ENCODE measurements around the gene NPTN.
A peak's percentile ranks its signal among the peaks of the same experiment; 100 is the strongest.

The NPTN gene

GRCh38 chr15:73637527-73637926 is 4.3 kb upstream of the NPTN start:
- Histone ChIP-seq H3K27ac (peak overlapping the region in 1 of 21 experiments; percentile 2), H3K4me3 (no peak overlapping the region)

GRCh38 chr15:73633991-73634495 is 854 bp upstream of the NPTN start:
- H3K27ac ChIP-seq: peak overlapping the region in 20 of 21 experiments; percentile 80 to 100 (median 97)
- H3K4me3 ChIP-seq: peak overlapping the region; percentile 65 to 99 (median 95)

DNA sequence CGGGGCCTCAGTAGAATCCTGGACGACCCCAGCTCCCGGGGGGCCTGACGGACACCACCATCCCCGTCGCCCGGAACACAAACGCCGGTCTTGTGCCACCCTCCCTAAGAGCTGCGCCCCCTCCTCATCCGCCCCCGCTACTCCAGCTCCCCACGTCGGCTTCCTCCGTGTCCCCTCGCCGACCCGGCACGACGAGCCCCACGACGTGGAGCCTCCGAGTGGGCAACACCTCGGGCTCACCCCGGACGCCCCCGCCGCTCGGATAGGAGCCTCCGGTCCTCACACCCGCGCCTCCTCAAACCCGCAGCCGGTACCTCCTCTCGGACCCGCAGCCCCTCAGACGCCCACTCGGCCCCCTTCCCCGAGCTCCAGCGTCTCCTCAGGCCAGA is 525 bp downstream of the NPTN start:
- Histone ChIP-seq H3K27ac (peak overlapping the region; percentile 80 to 100 (median 98)), H3K4me3 (peak overlapping the region; percentile 65 to 99 (median 95))

DNA sequence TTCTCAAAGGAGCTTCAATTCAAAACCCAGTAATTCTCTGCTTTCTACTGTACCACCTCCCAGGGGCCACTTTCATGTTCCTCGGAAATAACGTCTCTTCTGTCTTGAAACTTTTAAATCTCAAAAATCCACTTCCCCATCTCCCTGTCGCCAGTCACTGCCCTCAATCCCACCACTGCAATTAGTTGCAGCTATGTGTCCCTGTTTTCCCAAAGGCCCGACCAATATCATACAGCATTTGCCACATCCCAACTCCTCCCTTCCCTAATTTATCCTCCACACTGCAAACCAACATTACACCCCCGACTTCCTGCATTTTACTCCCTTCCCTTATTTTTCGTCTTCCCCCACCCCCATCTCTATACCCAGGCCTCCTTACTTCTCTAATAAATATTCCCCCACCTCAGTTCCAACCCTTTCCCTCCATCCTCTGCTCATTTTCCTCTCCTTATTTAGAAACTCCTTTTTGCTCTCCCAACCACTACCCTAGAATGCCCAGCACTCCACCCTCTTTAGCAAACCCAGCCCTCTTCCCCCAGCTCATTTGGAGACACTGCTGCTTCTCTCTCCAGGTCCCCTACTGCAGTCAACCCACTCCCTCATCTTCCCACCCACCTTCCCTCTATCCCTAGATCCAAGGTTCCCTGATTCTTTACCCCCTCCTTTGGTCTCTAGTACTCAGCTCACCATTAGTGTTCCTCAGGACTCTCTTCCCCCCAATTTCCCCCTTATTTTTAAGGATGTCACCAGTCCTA is 1.1 kb downstream of the NPTN start:
- peak overlapping the region; percentile 80 to 100 (median 98) for H3K27ac ChIP-seq
- peak overlapping the region; percentile 65 to 99 (median 95) for H3K4me3 ChIP-seq

DNA sequence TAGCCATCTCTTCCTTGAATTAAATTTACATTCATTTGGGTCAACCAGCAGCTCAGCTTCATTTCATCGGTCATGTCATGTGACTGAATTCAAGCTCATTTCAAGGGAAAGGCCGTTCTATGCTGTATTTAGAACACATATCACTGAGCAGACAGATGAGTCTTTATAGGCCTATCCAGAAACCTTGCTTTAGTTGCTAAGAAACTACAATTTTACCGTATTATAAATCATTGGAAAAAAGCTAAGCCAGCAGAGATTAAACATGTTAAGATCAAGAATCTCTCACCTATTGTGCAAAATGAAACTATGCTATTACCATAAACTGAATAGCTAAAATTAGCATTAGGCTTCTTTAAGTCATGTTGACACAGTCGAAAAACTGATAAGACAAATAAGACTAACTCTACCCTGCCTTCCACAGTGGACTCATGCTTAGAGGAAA is 2.2 kb downstream of the NPTN start:
- H3K4me3 ChIP-seq: peak overlapping the region in 3 of 7 experiments; percentile 11 to 99 (median 97)

GRCh38 chr15:73629798-73630429 is 3.3 kb downstream of the NPTN start:
- Histone ChIP-seq H3K27ac (peak overlapping the region in 6 of 21 experiments; percentile 4 to 36 (median 7)), H3K4me3 (peak overlapping the region in 1 of 7 experiments; percentile 97)

More for the DNA sequence above, 2.2 kb downstream of the NPTN start:
- H3K27ac ChIP-seq: peak overlapping the region in 11 of 21 experiments; percentile 18 to 100 (median 97)

DNA sequence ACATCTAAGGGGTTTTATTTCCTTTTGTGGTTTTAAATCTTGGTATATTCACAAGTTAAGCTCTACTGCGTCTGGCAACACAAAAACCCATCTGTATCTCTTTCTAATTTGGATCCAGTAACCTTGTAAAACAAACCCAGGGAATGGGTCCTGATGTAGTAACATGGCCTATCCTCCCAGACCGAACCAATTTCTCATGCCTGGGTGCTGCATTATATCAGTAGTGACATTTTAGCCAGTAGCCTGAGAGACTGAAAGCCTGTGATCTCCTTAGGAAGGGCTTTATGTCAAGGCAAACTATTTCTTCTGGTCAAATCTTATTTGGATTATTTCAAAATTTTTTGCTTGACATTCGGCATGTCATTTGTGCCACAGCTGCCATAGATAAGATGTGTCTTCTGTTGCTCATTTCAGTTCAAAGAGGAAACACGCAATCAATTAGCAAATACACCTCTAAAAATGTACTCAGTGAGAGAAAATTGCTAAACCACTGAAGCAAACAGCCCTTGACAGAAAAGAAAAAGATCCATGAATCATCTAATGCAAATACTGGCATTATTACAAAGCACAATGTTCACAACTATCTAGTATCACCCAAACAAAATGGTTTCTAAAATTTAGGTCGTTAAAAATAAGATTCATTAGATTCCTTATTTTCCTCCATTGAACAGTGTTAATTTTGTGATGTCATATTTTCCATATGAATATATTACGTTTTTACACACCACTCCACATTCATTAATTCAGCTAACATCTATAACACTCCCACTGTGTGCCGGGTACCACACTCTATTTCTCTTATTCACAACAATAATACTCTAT is 4.0 kb downstream of the NPTN start:
- H3K4me3 ChIP-seq: no peak overlapping the region
- peak overlapping the region in 4 of 21 experiments; percentile 4 to 30 (median 18) for H3K27ac ChIP-seq

DNA sequence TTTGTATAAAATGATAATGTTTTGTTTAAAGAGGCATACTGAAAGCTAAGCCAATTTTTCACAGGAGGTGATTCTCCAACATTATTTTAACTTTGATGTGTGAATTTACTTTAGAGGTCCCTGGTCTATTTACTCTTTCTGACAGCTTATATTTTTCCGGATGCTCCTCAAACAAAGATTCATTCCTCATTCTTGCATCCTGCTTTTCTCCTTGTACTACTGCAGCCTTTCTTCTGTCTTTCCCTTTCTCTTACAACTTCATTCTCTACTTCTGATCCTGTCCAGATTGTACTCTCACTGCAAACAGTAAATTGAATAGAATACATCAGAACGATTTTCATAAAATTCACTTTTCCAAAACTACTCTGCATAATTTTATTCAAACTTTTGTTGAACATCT is 5.1 kb downstream of the NPTN start:
- Histone ChIP-seq H3K27ac (no peak overlapping the region), H3K4me3 (no peak overlapping the region)

GRCh38 chr15:73626072-73626471 is 7.1 kb downstream of the NPTN start:
- H3K27ac ChIP-seq: no peak overlapping the region
- H3K4me3 ChIP-seq: no peak overlapping the region

GRCh38 chr15:73624530-73624929 is 8.7 kb downstream of the NPTN start:
- no peak overlapping the region for H3K27ac ChIP-seq
- no peak overlapping the region for H3K4me3 ChIP-seq

DNA sequence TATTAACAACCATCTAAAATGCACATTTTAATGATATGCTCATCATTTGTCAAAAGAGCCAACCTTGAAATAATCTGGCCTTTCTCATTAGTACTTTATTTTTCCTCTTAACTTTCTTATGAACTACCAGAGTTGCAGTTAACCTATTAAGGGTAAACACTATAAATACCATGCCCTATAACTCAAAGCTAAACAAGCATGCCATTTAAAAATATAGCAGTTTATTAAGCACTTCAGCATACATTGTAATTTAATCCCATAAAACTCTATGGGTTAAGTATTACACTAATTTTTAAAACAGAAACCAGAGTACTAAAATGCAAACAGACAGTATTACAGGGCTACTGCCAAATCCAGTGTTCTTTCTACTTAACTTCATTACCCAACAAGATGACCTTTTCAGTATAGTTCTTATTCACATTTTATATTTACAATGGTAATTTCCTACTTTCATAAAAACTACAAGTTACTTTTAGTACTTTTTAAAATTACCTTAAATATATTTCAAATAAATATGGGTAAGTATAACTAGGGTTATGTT is 11.8 kb downstream of the NPTN start:
- H3K27ac ChIP-seq: no peak overlapping the region

DNA sequence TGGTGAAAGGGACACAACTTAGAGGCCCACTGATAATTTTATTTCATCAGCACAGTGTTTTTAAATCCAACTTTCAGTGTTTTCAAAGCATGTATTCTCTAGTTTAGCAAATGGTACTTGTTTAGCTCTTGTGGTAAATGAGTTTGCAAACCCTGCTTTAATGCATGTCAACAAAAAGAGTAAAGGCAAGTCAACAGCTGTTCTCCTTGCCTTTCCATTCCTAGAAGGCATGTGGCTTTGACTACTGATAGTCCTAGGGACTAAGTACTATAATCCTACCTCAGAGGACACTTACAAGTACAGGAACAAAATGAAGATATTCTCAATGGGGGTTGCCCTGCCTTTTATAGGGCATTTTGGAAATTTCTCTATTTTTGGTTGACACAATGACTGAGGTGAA is 13.1 kb downstream of the NPTN start:
- Histone ChIP-seq H3K4me3 (no peak overlapping the region), H3K27ac (no peak overlapping the region)

More for the DNA sequence above, 11.8 kb downstream of the NPTN start:
- H3K4me3 ChIP-seq: no peak overlapping the region

DNA sequence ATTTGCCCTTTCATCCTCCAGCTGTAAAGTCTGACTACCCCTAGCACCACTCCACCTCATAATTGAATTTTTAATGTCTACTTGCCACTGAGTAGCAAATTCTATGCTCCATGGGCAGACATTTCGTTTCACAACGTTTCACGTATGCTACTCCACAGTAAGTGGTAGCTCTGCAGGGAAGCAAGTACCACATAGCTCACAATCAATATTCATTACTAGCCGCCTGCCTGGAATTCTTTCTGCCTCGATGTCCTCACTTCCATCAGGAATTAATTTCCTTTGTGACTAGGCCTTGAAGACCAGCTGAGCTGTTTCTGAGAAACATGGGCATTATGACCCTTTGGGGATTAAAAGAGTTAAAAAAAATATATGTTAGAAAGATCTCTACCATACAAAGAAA is 15.3 kb downstream of the NPTN start:
- Histone ChIP-seq H3K27ac (no peak overlapping the region), H3K4me3 (no peak overlapping the region)

GRCh38 chr15:73617301-73617831 is 15.8 kb downstream of the NPTN start:
- no peak overlapping the region for H3K27ac ChIP-seq
- no peak overlapping the region for H3K4me3 ChIP-seq

GRCh38 chr15:73608941-73609340 is 24.2 kb downstream of the NPTN start:
- Histone ChIP-seq H3K27ac (no peak overlapping the region), H3K4me3 (no peak overlapping the region)

- Histone ChIP-seq H3K4me3 (no peak overlapping the region), H3K27ac (no peak overlapping the region)
Measured at GRCh38 chr15:73608475-73608874, 24.7 kb downstream of the NPTN start.

DNA sequence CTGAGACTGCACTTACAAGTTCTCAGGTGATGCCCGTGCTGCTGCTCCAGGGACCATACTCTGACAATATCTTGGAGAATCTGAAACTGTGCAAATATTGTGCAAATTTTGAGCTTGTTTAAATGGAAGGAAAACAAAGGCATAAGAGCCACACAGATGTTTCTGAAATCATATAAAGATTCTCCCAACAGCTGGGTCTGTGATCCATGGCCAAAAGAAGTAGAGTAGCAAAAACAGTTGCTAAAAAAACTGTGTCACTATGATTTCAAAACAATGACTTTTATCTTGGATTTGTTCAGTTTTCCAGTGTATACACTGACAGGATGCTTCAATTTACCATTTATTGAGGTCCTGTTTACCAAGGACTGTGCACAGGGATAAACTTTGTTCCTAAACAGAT is 25.3 kb downstream of the NPTN start:
- no peak overlapping the region for H3K27ac ChIP-seq
- H3K4me3 ChIP-seq: no peak overlapping the region

- H3K27ac ChIP-seq: no peak overlapping the region
Measured at GRCh38 chr15:73607405-73607804, 25.8 kb downstream of the NPTN start.

DNA sequence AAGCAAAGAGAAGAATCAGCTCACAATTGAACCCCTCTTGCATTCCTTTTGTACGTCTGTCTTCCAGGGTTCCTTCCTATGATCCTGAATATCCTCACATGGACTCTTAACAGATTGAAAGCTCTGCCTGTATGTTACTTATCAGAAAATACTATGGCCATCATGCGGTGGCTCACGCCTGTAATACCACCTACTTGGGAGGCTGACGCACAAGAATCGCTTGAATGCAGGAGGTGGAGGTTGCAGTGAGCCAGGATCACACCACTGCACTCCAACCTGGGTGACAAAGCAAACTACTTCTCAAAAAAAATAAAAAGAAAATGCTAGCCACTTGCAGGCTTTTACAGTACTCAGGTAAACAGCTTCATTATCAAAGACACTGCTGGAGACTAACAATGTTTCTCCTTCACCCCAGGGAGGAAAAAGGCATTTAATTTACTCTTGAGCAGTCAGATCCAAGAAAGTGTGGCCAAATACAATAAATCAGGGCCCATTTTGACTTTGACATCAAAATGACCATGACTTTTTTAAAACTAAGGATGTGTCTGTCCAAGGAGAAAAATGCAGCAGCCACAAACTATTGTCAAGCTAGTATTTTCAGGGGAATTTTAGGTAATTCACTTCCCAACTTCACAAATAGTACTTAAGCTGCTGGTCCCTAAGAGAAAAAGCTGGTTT is 27.3 kb downstream of the NPTN start:
- no peak overlapping the region for H3K27ac ChIP-seq
- no peak overlapping the region for H3K4me3 ChIP-seq

More at GRCh38 chr15:73607405-73607804, 25.8 kb downstream of the NPTN start:
- no peak overlapping the region for H3K4me3 ChIP-seq
